Measurements from ENCODE around the gene TFEB.

The TFEB gene

DNA sequence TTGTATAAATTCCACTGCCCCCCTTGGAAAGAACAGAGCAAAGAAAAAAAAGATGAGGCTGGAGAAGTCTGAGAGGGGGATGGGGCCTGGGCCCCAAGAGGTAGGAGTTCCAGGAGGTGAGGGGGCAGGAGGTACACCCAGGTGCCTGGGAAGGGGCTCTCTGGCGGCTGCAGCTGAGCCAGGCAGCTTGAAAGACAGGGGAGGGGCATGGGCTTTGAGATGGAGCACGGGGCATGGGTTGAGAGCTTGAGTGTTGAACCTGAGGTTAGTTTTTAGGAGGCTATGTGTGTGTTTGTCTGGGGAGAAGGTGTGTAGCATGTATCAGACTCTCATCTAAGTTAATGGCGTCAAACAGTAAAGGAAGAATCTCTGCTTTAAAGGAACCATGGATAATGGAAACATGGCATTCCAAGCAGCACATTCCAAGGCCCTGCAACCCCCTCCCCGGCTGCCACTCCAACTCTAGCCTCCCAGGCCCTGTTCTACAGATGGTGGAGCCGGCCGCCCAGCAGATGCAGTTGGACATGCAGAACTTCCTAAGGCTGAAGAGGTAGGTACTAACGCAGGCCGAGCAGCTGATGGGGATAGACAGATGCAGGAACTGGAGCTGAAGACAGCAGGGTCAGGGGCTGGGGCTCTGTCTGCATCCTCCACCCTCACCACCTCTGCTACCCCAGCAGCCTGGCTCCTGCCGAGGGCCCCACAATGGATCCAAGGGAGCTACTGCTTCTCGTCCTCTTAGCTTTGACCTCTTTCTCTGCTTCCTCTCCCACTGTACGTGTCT lies 55.0 kb downstream of the TFEB start:
- TF ChIP-seq CEBPB (IDR thresholded peaks at IDR 0.05) (no peak), TCF12 (IDR thresholded peaks at IDR 0.05; ENCODE audit: low read depth) (no peak), TAF1 (IDR thresholded peaks at IDR 0.05; ENCODE audit: low read depth) (no peak), CREB1 (IDR thresholded peaks at IDR 0.05; ENCODE audit: low read depth) (no peak)

DNA sequence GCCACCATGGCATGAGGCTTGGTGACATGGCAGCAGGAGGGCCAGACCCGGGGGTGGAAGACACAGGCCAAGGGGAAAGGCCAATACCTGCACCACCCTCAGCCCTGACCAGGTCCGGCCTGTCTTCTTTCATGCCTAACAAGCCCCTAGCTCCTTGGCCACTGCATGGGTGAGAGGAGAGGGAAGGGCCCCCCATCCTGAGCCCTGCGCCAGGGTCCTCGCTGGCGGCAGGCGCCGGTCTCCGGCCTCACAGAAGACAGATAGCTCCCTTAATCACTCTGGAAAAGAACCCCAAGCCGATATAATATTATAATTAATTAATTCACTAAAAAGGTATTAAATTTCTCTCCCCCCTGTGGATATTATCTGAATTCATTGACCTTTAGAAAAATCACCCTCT lies 55.7 kb downstream of the TFEB start:
- TF ChIP-seq, protein P1, sequence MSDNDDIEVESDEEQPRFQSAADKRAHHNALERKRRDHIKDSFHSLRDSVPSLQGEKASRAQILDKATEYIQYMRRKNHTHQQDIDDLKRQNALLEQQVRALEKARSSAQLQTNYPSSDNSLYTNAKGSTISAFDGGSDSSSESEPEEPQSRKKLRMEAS (IDR thresholded peaks at IDR 0.05): no peak

DNA sequence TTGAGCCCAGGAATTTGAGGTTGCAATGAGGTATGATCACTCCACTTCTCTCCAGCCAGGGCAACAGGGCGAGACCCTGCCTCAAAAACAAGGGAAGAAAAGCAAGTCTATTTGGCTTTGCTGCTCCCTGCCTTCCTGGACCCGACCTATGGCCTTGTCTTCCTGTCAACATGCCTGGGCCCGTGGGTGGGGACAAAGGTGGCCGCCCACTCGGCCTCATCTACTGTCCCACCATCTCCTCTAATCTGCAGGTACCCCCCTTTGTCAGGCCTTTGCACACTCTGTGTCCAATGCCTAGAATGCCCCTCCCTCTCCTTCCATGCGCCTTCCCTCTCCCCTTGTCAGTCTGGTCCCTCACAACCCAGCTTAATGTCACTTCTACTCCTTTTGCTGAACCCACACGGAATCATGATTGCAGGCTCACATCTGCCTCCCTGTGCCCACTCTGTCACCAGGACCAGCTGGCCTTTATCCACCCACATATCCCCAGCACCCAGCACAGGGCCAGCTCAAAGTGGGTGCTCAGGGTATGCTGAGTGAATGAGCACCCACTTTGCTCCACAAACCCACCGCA lies 56.8 kb downstream of the TFEB start:
- TF ChIP-seq NFIC (IDR thresholded peaks at IDR 0.05) (no peak), RAD21 (IDR thresholded peaks at IDR 0.05; ENCODE audit: low read depth) (no peak), ZBTB7A (IDR thresholded peaks at IDR 0.05; ENCODE audit: low read depth) (no peak), EGR1 (IDR thresholded peaks at IDR 0.05) (no peak), CEBPB (IDR thresholded peaks at IDR 0.05) (no peak), FOXM1 (IDR thresholded peaks at IDR 0.05; ENCODE audit: borderline replicate concordance, low read depth) (no peak), TCF12 (IDR thresholded peaks at IDR 0.05; ENCODE audit: low read depth) (no peak), CREB1 (IDR thresholded peaks at IDR 0.05; ENCODE audit: low read depth) (no peak)

DNA sequence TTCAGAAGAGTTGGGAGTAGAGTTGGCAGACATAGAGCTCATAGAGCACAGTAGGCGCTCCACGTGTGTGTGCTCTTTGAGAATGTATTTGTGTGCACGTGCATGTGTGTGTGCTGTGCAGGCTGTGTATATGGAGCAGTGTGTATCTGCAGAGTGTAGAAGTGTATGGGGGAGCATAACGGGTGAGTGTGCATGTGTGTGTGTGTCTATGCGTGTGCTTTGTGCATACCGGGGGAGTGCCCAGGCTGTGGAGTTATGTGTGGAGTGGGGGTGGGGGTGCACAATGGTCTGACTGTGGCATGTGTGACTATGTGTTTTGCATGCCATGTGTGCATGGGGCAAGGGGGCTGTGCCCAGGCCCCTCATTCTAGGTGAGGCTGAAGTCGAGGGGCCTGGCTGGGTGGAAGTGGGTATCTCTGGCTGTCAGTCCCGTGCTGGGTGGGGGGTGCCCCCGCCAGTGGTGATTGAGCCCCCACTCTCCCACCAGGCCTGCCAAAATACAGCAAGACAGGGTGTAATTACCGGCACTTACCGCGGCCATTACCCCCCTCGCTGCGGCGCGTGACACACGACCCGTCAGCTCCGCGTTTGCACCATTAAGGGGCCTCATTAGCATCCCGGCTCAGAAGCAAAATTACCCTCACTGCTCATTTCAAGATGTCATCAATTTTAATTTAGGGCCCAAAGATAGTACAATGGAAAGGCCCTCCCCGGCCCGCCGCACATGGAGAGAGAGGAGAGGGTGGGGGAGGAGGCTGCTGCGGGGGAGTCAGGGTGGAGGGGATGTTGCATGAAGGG lies 58.1 kb downstream of the TFEB start:
- no peak for TF ChIP-seq FOXM1 (IDR thresholded peaks at IDR 0.05; ENCODE audit: borderline replicate concordance, low read depth)
- TF ChIP-seq TEAD4 (IDR thresholded peaks at IDR 0.05): no peak

DNA sequence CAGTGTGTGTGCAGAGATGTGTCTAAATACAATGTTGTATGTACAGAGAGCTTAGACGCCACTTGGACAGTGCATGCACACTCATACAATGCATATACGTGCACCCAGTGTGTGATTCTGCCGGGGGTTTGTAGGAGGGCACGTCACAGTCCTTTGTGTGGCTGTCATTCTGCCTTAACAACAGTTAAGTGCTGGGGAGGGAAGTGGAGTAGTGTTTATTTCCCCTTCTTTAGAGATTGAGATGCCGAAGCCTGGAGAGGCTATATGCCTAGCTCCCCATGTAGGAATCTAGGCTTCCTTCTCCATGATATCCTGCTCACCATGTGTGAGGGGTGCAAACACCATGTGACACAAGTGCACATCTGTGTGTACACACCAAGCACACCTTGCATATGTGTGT lies 59.0 kb downstream of the TFEB start:
- TF ChIP-seq, protein P1 (IDR thresholded peaks at IDR 0.05): no peak
- TF ChIP-seq ZBTB7A (IDR thresholded peaks at IDR 0.05; ENCODE audit: low read depth) (no peak), FOXM1 (IDR thresholded peaks at IDR 0.05; ENCODE audit: borderline replicate concordance, low read depth) (no peak), EP300 (IDR thresholded peaks at IDR 0.05; ENCODE audit: borderline replicate concordance) (no peak), TEAD4 (IDR thresholded peaks at IDR 0.05) (no peak), NFIC (IDR thresholded peaks at IDR 0.05) (no peak), YY1 (IDR thresholded peaks at IDR 0.05; ENCODE audit: low read depth) (no peak), EGR1 (IDR thresholded peaks at IDR 0.05) (no peak), TAF1 (IDR thresholded peaks at IDR 0.05; ENCODE audit: low read depth) (no peak), CEBPB (IDR thresholded peaks at IDR 0.05) (no peak), RAD21 (IDR thresholded peaks at IDR 0.05; ENCODE audit: low read depth) (no peak), TCF12 (IDR thresholded peaks at IDR 0.05; ENCODE audit: low read depth) (no peak), CREB1 (IDR thresholded peaks at IDR 0.05; ENCODE audit: low read depth) (no peak)
- TF ChIP-seq, protein P2, sequence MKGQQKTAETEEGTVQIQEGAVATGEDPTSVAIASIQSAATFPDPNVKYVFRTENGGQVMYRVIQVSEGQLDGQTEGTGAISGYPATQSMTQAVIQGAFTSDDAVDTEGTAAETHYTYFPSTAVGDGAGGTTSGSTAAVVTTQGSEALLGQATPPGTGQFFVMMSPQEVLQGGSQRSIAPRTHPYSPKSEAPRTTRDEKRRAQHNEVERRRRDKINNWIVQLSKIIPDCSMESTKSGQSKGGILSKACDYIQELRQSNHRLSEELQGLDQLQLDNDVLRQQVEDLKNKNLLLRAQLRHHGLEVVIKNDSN (IDR thresholded peaks at IDR 0.05): no peak
- TF ChIP-seq, protein P3, sequence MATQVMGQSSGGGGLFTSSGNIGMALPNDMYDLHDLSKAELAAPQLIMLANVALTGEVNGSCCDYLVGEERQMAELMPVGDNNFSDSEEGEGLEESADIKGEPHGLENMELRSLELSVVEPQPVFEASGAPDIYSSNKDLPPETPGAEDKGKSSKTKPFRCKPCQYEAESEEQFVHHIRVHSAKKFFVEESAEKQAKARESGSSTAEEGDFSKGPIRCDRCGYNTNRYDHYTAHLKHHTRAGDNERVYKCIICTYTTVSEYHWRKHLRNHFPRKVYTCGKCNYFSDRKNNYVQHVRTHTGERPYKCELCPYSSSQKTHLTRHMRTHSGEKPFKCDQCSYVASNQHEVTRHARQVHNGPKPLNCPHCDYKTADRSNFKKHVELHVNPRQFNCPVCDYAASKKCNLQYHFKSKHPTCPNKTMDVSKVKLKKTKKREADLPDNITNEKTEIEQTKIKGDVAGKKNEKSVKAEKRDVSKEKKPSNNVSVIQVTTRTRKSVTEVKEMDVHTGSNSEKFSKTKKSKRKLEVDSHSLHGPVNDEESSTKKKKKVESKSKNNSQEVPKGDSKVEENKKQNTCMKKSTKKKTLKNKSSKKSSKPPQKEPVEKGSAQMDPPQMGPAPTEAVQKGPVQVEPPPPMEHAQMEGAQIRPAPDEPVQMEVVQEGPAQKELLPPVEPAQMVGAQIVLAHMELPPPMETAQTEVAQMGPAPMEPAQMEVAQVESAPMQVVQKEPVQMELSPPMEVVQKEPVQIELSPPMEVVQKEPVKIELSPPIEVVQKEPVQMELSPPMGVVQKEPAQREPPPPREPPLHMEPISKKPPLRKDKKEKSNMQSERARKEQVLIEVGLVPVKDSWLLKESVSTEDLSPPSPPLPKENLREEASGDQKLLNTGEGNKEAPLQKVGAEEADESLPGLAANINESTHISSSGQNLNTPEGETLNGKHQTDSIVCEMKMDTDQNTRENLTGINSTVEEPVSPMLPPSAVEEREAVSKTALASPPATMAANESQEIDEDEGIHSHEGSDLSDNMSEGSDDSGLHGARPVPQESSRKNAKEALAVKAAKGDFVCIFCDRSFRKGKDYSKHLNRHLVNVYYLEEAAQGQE (IDR thresholded peaks at IDR 0.05; ENCODE audit: low read depth): no peak

DNA sequence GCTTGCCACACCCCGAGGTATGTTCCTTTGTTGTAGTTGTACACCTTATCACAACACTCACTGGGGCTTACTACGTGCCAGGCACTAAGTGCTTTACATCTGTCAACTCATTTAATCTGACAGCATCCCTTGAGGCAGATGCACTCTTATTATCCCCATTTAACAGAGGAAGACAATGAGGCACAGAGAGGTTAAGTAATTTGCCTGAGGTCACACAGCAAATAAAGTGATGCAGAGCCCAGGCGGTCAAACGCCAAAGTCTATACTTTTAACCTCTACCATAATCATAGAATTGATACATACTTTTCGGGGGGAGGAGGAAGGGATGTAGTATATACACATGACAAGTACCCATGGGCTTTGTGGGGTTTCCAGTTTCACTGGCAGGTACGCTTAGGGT lies 59.4 kb downstream of the TFEB start:
- TF ChIP-seq TCF12 (IDR thresholded peaks at IDR 0.05; ENCODE audit: low read depth) (no peak), FOXM1 (IDR thresholded peaks at IDR 0.05; ENCODE audit: borderline replicate concordance, low read depth) (no peak)

DNA sequence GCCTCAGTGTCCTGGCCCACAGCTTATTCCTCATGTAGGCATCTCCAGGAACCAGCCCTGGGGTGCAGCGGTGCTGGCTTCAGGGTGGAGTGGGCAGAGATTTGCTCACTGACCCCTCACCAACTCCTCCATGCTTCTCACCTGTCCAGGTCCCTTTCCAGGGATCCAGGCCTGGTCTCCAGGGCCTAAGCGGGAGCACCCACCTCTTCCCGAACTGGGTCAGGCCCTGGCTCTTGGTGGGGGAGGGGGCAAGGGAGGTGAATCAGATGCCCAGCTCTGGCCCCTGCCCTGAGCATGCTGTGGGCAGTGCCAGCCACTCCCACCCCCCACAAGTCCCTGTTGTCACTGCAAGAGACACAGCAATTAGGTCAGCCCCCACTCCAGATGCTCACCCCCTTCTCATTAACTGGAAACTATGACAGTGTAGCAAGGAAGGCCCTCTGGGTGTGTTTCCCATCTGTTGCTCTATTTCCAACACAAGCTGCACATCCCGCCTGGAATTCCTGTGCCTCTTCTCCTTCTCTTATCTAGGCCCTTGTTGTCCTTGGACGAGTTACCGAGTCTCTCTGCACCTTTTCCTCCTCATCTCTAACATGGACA lies 60.1 kb downstream of the TFEB start:
- TF ChIP-seq EGR1 (IDR thresholded peaks at IDR 0.05) (no peak), FOXM1 (IDR thresholded peaks at IDR 0.05; ENCODE audit: borderline replicate concordance, low read depth) (no peak), RAD21 (IDR thresholded peaks at IDR 0.05; ENCODE audit: low read depth) (no peak), CREB1 (IDR thresholded peaks at IDR 0.05; ENCODE audit: low read depth) (no peak), NFIC (IDR thresholded peaks at IDR 0.05) (no peak), YY1 (IDR thresholded peaks at IDR 0.05; ENCODE audit: low read depth) (no peak), ZBTB7A (IDR thresholded peaks at IDR 0.05; ENCODE audit: low read depth) (no peak), TCF12 (IDR thresholded peaks at IDR 0.05; ENCODE audit: low read depth) (no peak), TAF1 (IDR thresholded peaks at IDR 0.05; ENCODE audit: low read depth) (no peak), TEAD4 (IDR thresholded peaks at IDR 0.05) (no peak), CEBPB (IDR thresholded peaks at IDR 0.05) (no peak), EP300 (IDR thresholded peaks at IDR 0.05; ENCODE audit: borderline replicate concordance) (no peak)
- TF ChIP-seq, protein P3 (IDR thresholded peaks at IDR 0.05; ENCODE audit: low read depth): no peak
- TF ChIP-seq, protein P2 (IDR thresholded peaks at IDR 0.05): no peak
- TF ChIP-seq, protein P1 (IDR thresholded peaks at IDR 0.05): no peak

Data from Ishikawa (cell line).